Thoracic aorta (tissue), 2 donors: ENCODE results near the gene APOL1. TPM values are rescaled to one million over a fixed set of nuclear protein-coding genes. Genes with fewer than 3 reads are reported as not detected.
"Not testable (repeated sequence)": the region's sequence is repeated elsewhere in the genome, so short reads cannot be mapped to it uniquely, and the experiment has no call there.

Experiments used
- ATAC-seq: fragments of 150-250 bp; one replicate; pipeline ENCODE4 v1.8.0; 2017; ENCODE audit warnings: low read depth; ENCODE audit not compliant: insufficient number of reproducible peaks, low FRiP score
- DNase-seq: peaks from one replicate; pipeline ENCODE4 v3.0.0-alpha.2; 2020; ENCODE audit warnings: low spot score
- H3K27ac ChIP-seq, 2 donors: fragments of 200-600 bp; sonication (generic); 1 replicate in 1 of 2; 2 replicates in 1 of 2; pipeline ENCODE4 v1.5.1; 2016; ENCODE audit warnings: mild to moderate bottlenecking in 2 of 2, moderate library complexity in 2 of 2
- H3K27me3 ChIP-seq: fragments of 200-600 bp; sonication (generic); replicated peaks from 2 replicates; pipeline ENCODE4 v1.6.0; 2016; ENCODE audit warnings: mild to moderate bottlenecking; ENCODE audit not compliant: insufficient read depth
- H3K36me3 ChIP-seq: fragments of 200-600 bp; sonication (generic); one replicate; pipeline ENCODE4 v1.5.1; 2016
- H3K4me1 ChIP-seq, 2 donors: fragments of 200-600 bp; sonication (generic); 1 replicate in 1 of 2; 2 replicates in 1 of 2; pipeline versions ENCODE4 v1.5.1 to v1.6.0; 2016; ENCODE audit warnings: low read depth in 2 of 2, mild to moderate bottlenecking in 1 of 2; ENCODE audit not compliant: control insufficient read depth in 1 of 2
- H3K4me3 ChIP-seq: fragments of 200-600 bp; sonication (generic); 2 replicates; pipeline ENCODE4 v1.5.1; 2016; ENCODE audit warnings: mild to moderate bottlenecking
- H3K9me3 ChIP-seq: fragments of 200-600 bp; sonication (generic); 2 replicates; pipeline ENCODE4 v1.5.1; 2016
- CTCF ChIP-seq: fragments of 200-600 bp; sonication (generic); IDR thresholded peaks from one replicate; pipeline ENCODE4 v1.5.1; 2019; ENCODE audit warnings: antibody characterized with exemption
- total RNA-seq, 2 donors: library from RNA; depleted of rRNA; stranded (reverse); fragments of >200 nt; gene quantifications; one replicate each; pipeline versions ENCODE4 v1.1.0 to v1.2.3, GENCODE V29; 2016

Gene APOL1
- total RNA-seq, 2 donors from 2014 or later, result 40.1 to 47.3 TPM

- no peak overlapping the region for H3K4me3 ChIP-seq
- no peak for TF ChIP-seq CTCF
- peaks cover 20% of the 10 kb centered on the region for H3K36me3 ChIP-seq
- H3K27ac ChIP-seq, result no peak overlapping the region
- ATAC-seq (no peak), DNase-seq (no peak)
- no peaks in the 10 kb centered on the region for H3K9me3 ChIP-seq
- H3K4me1 ChIP-seq, result peaks cover 0 to 9% of the 10 kb centered on the region in 2 donors
- no peaks in the 10 kb centered on the region for H3K27me3 ChIP-seq
These were observed 26.7 kb upstream of the APOL1 start for GRCh38 chr22:36226189-36226588.

GRCh38 chr22:36227396-36227795 lies 25.5 kb upstream of the APOL1 start:
- Histone ChIP-seq H3K27ac (no peak overlapping the region), H3K4me3 (no peak overlapping the region), H3K4me1 (no peaks in the 10 kb centered on the region), H3K9me3 (no peaks in the 10 kb centered on the region), H3K36me3 (peaks cover 31% of the 10 kb centered on the region), H3K27me3 (no peaks in the 10 kb centered on the region)
- no peak for ATAC-seq
- no peak for TF ChIP-seq CTCF
- no peak for DNase-seq

GRCh38 chr22:36227806-36228205 lies 25.1 kb upstream of the APOL1 start:
- H3K4me1 ChIP-seq, result no peaks in the 10 kb centered on the region
- DNase-seq (no peak), ATAC-seq (no peak)
- H3K4me3 ChIP-seq, result no peak overlapping the region
- no peaks in the 10 kb centered on the region for H3K9me3 ChIP-seq
- H3K36me3 ChIP-seq, result peaks cover 34% of the 10 kb centered on the region
- no peak for TF ChIP-seq CTCF
- no peaks in the 10 kb centered on the region for H3K27me3 ChIP-seq
- no peak overlapping the region for H3K27ac ChIP-seq

GRCh38 chr22:36228369-36228768 lies 24.6 kb upstream of the APOL1 start:
- peaks cover 39% of the 10 kb centered on the region for H3K36me3 ChIP-seq

GRCh38 chr22:36228944-36229343 lies 24.0 kb upstream of the APOL1 start:
- Histone ChIP-seq H3K4me1 (no peaks in the 10 kb centered on the region), H3K36me3 (peaks cover 39% of the 10 kb centered on the region), H3K27ac (no peak overlapping the region), H3K9me3 (no peaks in the 10 kb centered on the region), H3K27me3 (no peaks in the 10 kb centered on the region), H3K4me3 (no peak overlapping the region)
- ATAC-seq (no peak), DNase-seq (no peak)
- no peak for TF ChIP-seq CTCF

More at GRCh38 chr22:36228369-36228768, 24.6 kb upstream of the APOL1 start:
- DNase-seq, H3K27ac ChIP-seq, H3K9me3 ChIP-seq, ATAC-seq, H3K27me3 ChIP-seq, H3K4me3 ChIP-seq, H3K4me1 ChIP-seq: not testable (repeated sequence)

GRCh38 chr22:36229649-36230048 lies 23.3 kb upstream of the APOL1 start:
- peaks cover 39% of the 10 kb centered on the region for H3K36me3 ChIP-seq
- not testable (repeated sequence) for H3K27ac ChIP-seq, H3K4me1 ChIP-seq, H3K9me3 ChIP-seq, H3K4me3 ChIP-seq, ATAC-seq, H3K27me3 ChIP-seq, DNase-seq

- H3K4me3 ChIP-seq, H3K27me3 ChIP-seq, H3K9me3 ChIP-seq, H3K27ac ChIP-seq, ATAC-seq, DNase-seq: not testable (repeated sequence)
- Histone ChIP-seq H3K36me3 (peaks cover 39% of the 10 kb centered on the region), H3K4me1 (peaks cover 8 to 17% of the 10 kb centered on the region in 2 donors)
These were observed 21.9 kb upstream of the APOL1 start for GRCh38 chr22:36231051-36231450.
